ENCODE data around the gene PTPRA. TPM values are rescaled to one million over a fixed set of nuclear protein-coding genes. Genes with fewer than 3 reads are reported as not detected.

Gene PTPRA
- total and polyA plus RNA-seq, 2 of the 13 experiments (the other 11 are each of a cell fraction or from before 2014, with no cell fraction given): 47.2 to 127 TPM

- TF ChIP-seq ZSCAN22 (CRISPR knock-in tag; IDR thresholded peaks at IDR 0.05) (no peak; the same call in 1 of the 2 replicates), THAP7 (CRISPR knock-in tag; IDR thresholded peaks at IDR 0.05) (peak; percentile 80; the same call in 1 of the 2 replicates), ELF1 (CRISPR knock-in tag; IDR thresholded peaks at IDR 0.05) (peak; percentile 97), DRAP1 (CRISPR knock-in tag; IDR thresholded peaks at IDR 0.05) (peak; percentile 63; the same call in 1 of the 2 replicates), PCBP1 (IDR thresholded peaks at IDR 0.05; ENCODE audit: borderline replicate concordance, low read depth, low read length) (peak; percentile 95), ZNF687 (CRISPR knock-in tag; IDR thresholded peaks at IDR 0.05) (peak; percentile 99), ZKSCAN1 (IDR thresholded peaks at IDR 0.05; ENCODE audit: low read length) (no peak; the same call in 1 of the 2 replicates), AKAP8 (CRISPR knock-in tag; IDR thresholded peaks at IDR 0.05) (peak; percentile 86; the same call in 1 of the 2 replicates), JDP2 (CRISPR knock-in tag; IDR thresholded peaks at IDR 0.05; ENCODE audit: borderline replicate concordance) (peak; percentile 67; the same call in 1 of the 2 replicates), ZNF768 (CRISPR knock-in tag; IDR thresholded peaks at IDR 0.05) (peak; percentile 81; the same call in 1 of the 2 replicates), MIER3 (CRISPR knock-in tag; IDR thresholded peaks at IDR 0.05; ENCODE audit: borderline replicate concordance) (0 out of 2 replicates have a peak, but pooled peaks have one; percentile 73), MEIS1 (CRISPR knock-in tag; IDR thresholded peaks at IDR 0.05; ENCODE audit: borderline replicate concordance) (peak; percentile 72), ZNF792 (CRISPR knock-in tag; IDR thresholded peaks at IDR 0.05) (peak; percentile 97), SIN3B (IDR thresholded peaks at IDR 0.05; ENCODE audit: low read length) (peak; percentile 46; the same call in 1 of the 2 replicates), ISX (CRISPR knock-in tag; conservative IDR thresholded peaks at IDR 0.05) (peak; percentile 97; the same call in 1 of the 2 replicates), GTF3A (CRISPR knock-in tag; conservative IDR thresholded peaks at IDR 0.05) (peak; percentile 70; the same call in 1 of the 2 replicates), MIER2 (CRISPR knock-in tag; IDR thresholded peaks at IDR 0.05) (0 out of 2 replicates have a peak, but pooled peaks have one; percentile 59), ATF7-NPFF (CRISPR knock-in tag; IDR thresholded peaks at IDR 0.05; ENCODE audit: low read depth) (peak; percentile 99), ZBTB46 (CRISPR knock-in tag; IDR thresholded peaks at IDR 0.05; ENCODE audit: borderline replicate concordance) (0 out of 2 replicates have a peak, but pooled peaks have one; percentile 64), CSRNP1 (CRISPR knock-in tag; IDR thresholded peaks at IDR 0.05) (peak; percentile 99)
Observed at GRCh38 chr20:2840138-2840966, 32.9 kb upstream of the PTPRA start, which contains the start of the genes PCED1A and VPS16 (continued).
